A549 (cell line): ENCODE measurements around the gene SIK2. TPM values are rescaled to one million over a fixed set of nuclear protein-coding genes. Genes with fewer than 3 reads are reported as not detected.

Source experiments
- ATAC-seq, 2 experiments: fragments of 200-7000 bp in 1 of 2; fragments of >200 bp in 1 of 2; cut with Nextera tagmentation in 1 of 2; cut with Tn5 transposase in 1 of 2; 3 replicates each; pipeline versions ENCODE4 v1.8.0 to v1.9.1; 2018 to 2020; ENCODE audit warnings: mild to moderate bottlenecking in 1 of 2, moderate library complexity in 1 of 2
- CTCF ChIA-PET: fragments of 300-600 bp; sonication (Branson Sonifier 250); formaldehyde crosslinking; extraction: SDS; loops from one replicate; lab custom pipeline; 2021; ENCODE audit warnings: antibody characterized with exemption, inconsistent platforms; lab: Yijun Ruan, JAX
- POLR2A ChIA-PET: fragments of 350-600 bp; formaldehyde crosslinking; extraction: SDS; loops from one replicate; lab custom pipeline; 2021; ENCODE audit warnings: antibody characterized with exemption, inconsistent platforms; lab: Yijun Ruan, JAX
- DNase-seq, 2 experiments: peaks; one replicate each; pipeline versions ENCODE4 v3.0.0 to v3.0.0-alpha.2; 2011 to 2016; ENCODE audit warnings: low read depth in 1 of 2, low spot score in 1 of 2
- FAIRE-seq: peaks from 2 replicates; lab custom pipeline; 2011; peaks lifted over from hg19 to GRCh38; lab: Jason Lieb, UNC
- H3K27ac ChIP-seq, 2 experiments: fragments of >200 bp; sonication (Bioruptor Twin); formaldehyde crosslinking; 3 replicates each; pipeline ENCODE4 v1.5.1; 2016 to 2017
- H3K4me1 ChIP-seq: fragments of >200 bp; sonication (Bioruptor Twin); formaldehyde crosslinking; 3 replicates; pipeline ENCODE4 v1.6.1; 2016
- H3K4me2 ChIP-seq: fragments of >200 bp; sonication (Bioruptor Twin); formaldehyde crosslinking; 3 replicates; pipeline ENCODE4 v1.6.1; 2016
- H3K4me3 ChIP-seq: fragments of >200 bp; sonication (Bioruptor Twin); formaldehyde crosslinking; 3 replicates; pipeline ENCODE4 v1.5.1; 2016
- H3K9me3 ChIP-seq: fragments of >200 bp; sonication (Bioruptor Twin); formaldehyde crosslinking; 3 replicates; pipeline ENCODE4 v1.6.1; 2016
- ATOH8 ChIP-seq: fragments of 250-450 bp; sonication (Bioruptor Pico); IDR thresholded peaks from 2 replicates; pipeline ENCODE4 v1.5.0; 2020; ENCODE audit warnings: low read depth, mild to moderate bottlenecking, moderate library complexity
- CHD4 ChIP-seq: fragments of 200-600 bp; sonication (generic); IDR thresholded peaks from 2 replicates; pipeline ENCODE4 v1.6.1; 2016; ENCODE audit warnings: antibody characterized with exemption, mild to moderate bottlenecking, borderline replicate concordance
- ELK1 ChIP-seq: fragments of 150-350 bp; IDR thresholded peaks from 2 replicates; pipeline ENCODE4 v1.6.1; 2014; ENCODE audit warnings: low read depth, mild to moderate bottlenecking, low read length
- FOSL2 ChIP-seq, 2 experiments: fragments of 450-650 bp in 1 of 2; fragments of >200 bp in 1 of 2; sonication (Bioruptor Twin) in 1 of 2; formaldehyde crosslinking; IDR thresholded peaks; 2 replicates each; pipeline versions ENCODE4 v1.5.0 to v1.6.1; 2016 to 2020; ENCODE audit warnings: mild to moderate bottlenecking in 1 of 2, moderate library complexity in 1 of 2
- FOXS1 ChIP-seq: fragments of 250-450 bp; sonication (Bioruptor Pico); IDR thresholded peaks from 2 replicates; pipeline ENCODE4 v1.5.0; 2020; ENCODE audit warnings: mild to moderate bottlenecking, moderate library complexity
- GATA3 ChIP-seq: IDR thresholded peaks from 2 replicates; pipeline ENCODE4 v1.6.1; 2012; ENCODE audit warnings: borderline replicate concordance
- HDAC2 ChIP-seq: fragments of 200-600 bp; sonication (generic); IDR thresholded peaks from 2 replicates; pipeline ENCODE4 v1.6.1; 2016
- HMGXB4 ChIP-seq: fragments of 250-450 bp; sonication (Bioruptor Pico); IDR thresholded peaks from 2 replicates; pipeline ENCODE4 v1.5.0; 2021; ENCODE audit warnings: mild to moderate bottlenecking, moderate library complexity, borderline replicate concordance
- HOXB13 ChIP-seq: fragments of 250-450 bp; sonication (Bioruptor Pico); IDR thresholded peaks from 2 replicates; pipeline ENCODE4 v1.5.0; 2020; ENCODE audit warnings: low read depth, mild to moderate bottlenecking, moderate library complexity
- KDM1A ChIP-seq: fragments of 200-600 bp; sonication (generic); IDR thresholded peaks from 2 replicates; pipeline ENCODE4 v1.6.1; 2016; ENCODE audit warnings: low read depth, mild to moderate bottlenecking
- POLR2AphosphoS2 ChIP-seq: conservative IDR thresholded peaks from 2 replicates; pipeline ENCODE4 v1.6.1; 2012; ENCODE audit warnings: low read length, improper control_type of control experiment, inconsistent platforms
- RCOR1 ChIP-seq: fragments of 150-350 bp; IDR thresholded peaks from 2 replicates; pipeline ENCODE4 v1.6.1; 2014; ENCODE audit warnings: antibody characterized with exemption, low read length, low read depth
- RNF2 ChIP-seq: fragments of 200-600 bp; sonication (generic); IDR thresholded peaks from 2 replicates; pipeline ENCODE4 v1.6.1; 2016; ENCODE audit warnings: low read depth, mild to moderate bottlenecking, antibody characterized with exemption, moderate library complexity, borderline replicate concordance
- SMC3 ChIP-seq: fragments of >200 bp; sonication (Bioruptor Twin); formaldehyde crosslinking; IDR thresholded peaks from 3 replicates; pipeline ENCODE4 v1.6.1; 2018; ENCODE audit warnings: inconsistent platforms
- ZC3H11A ChIP-seq: fragments of 450-650 bp; IDR thresholded peaks from 2 replicates; pipeline ENCODE4 v1.6.1; 2014; ENCODE audit warnings: antibody characterized with exemption, mild to moderate bottlenecking
- ZFP36 ChIP-seq: fragments of 450-650 bp; IDR thresholded peaks from 2 replicates; pipeline ENCODE4 v1.6.1; 2014; ENCODE audit warnings: borderline replicate concordance; ENCODE audit not compliant: partially characterized antibody
- ZNF302 ChIP-seq: fragments of 250-450 bp; sonication (Bioruptor Pico); IDR thresholded peaks from 2 replicates; pipeline ENCODE4 v1.9.0; 2021; ENCODE audit warnings: inconsistent platforms, mild to moderate bottlenecking, moderate library complexity
- WGBS: methylation state at CpG from one replicate; pipeline ENCODE4 v1.1.6; 2017; ENCODE audit errors: missing lambda C conversion rate; 5-methylcytosine and 5-hydroxymethylcytosine counted together
- polyA plus RNA-seq, 4 experiments: library from polyadenylated mRNA; depleted of rRNA in 3 of 4; stranded (reverse); fragments of >200 nt; fragmentation: RNase III in 1 of 4; extraction: RNeasy Plus Mini Kit Qiagen cat#74134 plus additional on column Dnase treatment in 1 of 4; gene quantifications; 2 replicates in 3 of 4; 3 replicates in 1 of 4; pipeline ENCODE4 v1.2.3, GENCODE V29; 2011 to 2017

The SIK2 gene
- polyA plus RNA-seq, 2 of the 4 experiments (the other 2 are of a cell fraction) = 4.5 to 9.0 TPM

- ChIA-PET CTCF (interaction anchor here (1.0 kb wide), 1 partner anchor 29 kb away, joined by 4 read pairs; no protein-coding TSS in a partner anchor), POLR2A (no interaction called here)
- FAIRE-seq (no peak), ATAC-seq (no peak), DNase-seq (no peak)
- H3K27ac ChIP-seq = no peak overlapping the region
- TF ChIP-seq RCOR1 (no peak), HMGXB4 (CRISPR knock-in tag) (no peak), ZFP36 (no peak), RNF2 (no peak), FOSL2 (IDR thresholded peaks at IDR 0.05) (no peak), FOSL2 (CRISPR knock-in tag; IDR thresholded peaks at IDR 0.05) (no peak)
- peaks cover 10% of the 10 kb centered on the region for H3K4me1 ChIP-seq
- 86% methylated on average over 3 of the region's 3 CpGs for WGBS
- no peak overlapping the region for H3K4me3 ChIP-seq
- no peaks in the 10 kb centered on the region for H3K9me3 ChIP-seq
- H3K4me2 ChIP-seq = no peak overlapping the region
Measured at GRCh38 chr11:111633248-111633647, 31.0 kb downstream of the SIK2 start.

- 53% methylated on average over 3 of the region's 3 CpGs for WGBS
- H3K9me3 ChIP-seq = no peaks in the 10 kb centered on the region
- FAIRE-seq = no peak
- POLR2A ChIA-PET = no interaction called here
- TF ChIP-seq ZFP36 = no peak
- no peak overlapping the region for H3K4me2 ChIP-seq
- no peak for ATAC-seq
- no peak overlapping the region for H3K27ac ChIP-seq
- no peak for DNase-seq
- peaks cover 10% of the 10 kb centered on the region for H3K4me1 ChIP-seq
- no peak overlapping the region for H3K4me3 ChIP-seq
- CTCF ChIA-PET = interaction anchor here (1.0 kb wide), 1 partner anchor 30 kb away, joined by 4 read pairs; no protein-coding TSS in a partner anchor
Measured at GRCh38 chr11:111633756-111634362, 31.6 kb downstream of the SIK2 start.

- Histone ChIP-seq H3K27ac (no peak overlapping the region), H3K4me2 (peak overlapping the region; percentile 29; the same call in 2 of the 3 replicates), H3K4me3 (no peak overlapping the region), H3K9me3 (no peaks in the 10 kb centered on the region)
- FAIRE-seq = no peak
- CTCF ChIA-PET = interaction anchor here (0.5 kb wide), 1 partner anchor 28 kb away, joined by 3 read pairs; no protein-coding TSS in a partner anchor
- WGBS = 78% methylated on average over 4 of the region's 5 CpGs
- POLR2A ChIA-PET = no interaction called here
- TF ChIP-seq GATA3 (no peak), ZC3H11A (no peak), ATOH8 (CRISPR knock-in tag) (no peak), HOXB13 (CRISPR knock-in tag) (no peak), KDM1A (no peak), ZNF302 (CRISPR knock-in tag) (no peak), CHD4 (no peak)
- TF ChIP-seq, all 56 proteins: peak for 0
- ATAC-seq (no peak), DNase-seq (no peak)
- H3K4me1 ChIP-seq = peaks cover 10% of the 10 kb centered on the region
Measured at GRCh38 chr11:111634981-111635705, 32.9 kb downstream of the SIK2 start.

GRCh38 chr11:111635706-111636045 lies 33.4 kb downstream of the SIK2 start:
- no peak overlapping the region for H3K4me3 ChIP-seq
- H3K9me3 ChIP-seq = no peaks in the 10 kb centered on the region
- DNase-seq (no peak), FAIRE-seq (no peak), ATAC-seq (no peak)
- peaks cover 10% of the 10 kb centered on the region for H3K4me1 ChIP-seq
- CTCF ChIA-PET = interaction anchor here (0.5 kb wide), 1 partner anchor 29 kb away, joined by 3 read pairs; no protein-coding TSS in a partner anchor
- WGBS = 67% methylated on average over 1 of the region's 1 CpG
- H3K27ac ChIP-seq = no peak overlapping the region
- TF ChIP-seq HOXB13 (CRISPR knock-in tag) = no peak
- no peak for TF ChIP-seq ZNF302 (CRISPR knock-in tag)
- TF ChIP-seq FOXS1 = no peak
- TF ChIP-seq SMC3 = no peak
- TF ChIP-seq ELK1 = no peak
- TF ChIP-seq FOSL2 (IDR thresholded peaks at IDR 0.05) = no peak
- no peak for TF ChIP-seq FOSL2 (CRISPR knock-in tag; IDR thresholded peaks at IDR 0.05)
- TF ChIP-seq POLR2AphosphoS2 = no peak
- no peak for TF ChIP-seq HDAC2
- POLR2A ChIA-PET = no interaction called here
- H3K4me2 ChIP-seq = peak overlapping the region; percentile 20; the same call in 2 of the 3 replicates
